CD4-positive, alpha-beta T cell treated with Interleukin-17A for 4 hours (primary cell): ENCODE measurements around the gene OLFML1.
A peak's percentile ranks its signal among the peaks of the same experiment; 100 is the strongest.
"Not testable (repeated sequence)": the region's sequence is repeated elsewhere in the genome, so short reads cannot be mapped to it uniquely, and the experiment has no call there.

Source experiments
- DNase-seq: peaks from one replicate; pipeline ENCODE4 v3.0.0-alpha.2; 2020; ENCODE audit warnings: mixed read lengths

OLFML1 gene

GRCh38 chr11:7513234-7514098 lies 28.2 kb downstream of the OLFML1 start, which contains the start of gene PPFIBP2:
TSS of gene PPFIBP2 (plus strand) at chr11:7513999. CDS start at chr11:7549476, 35,477 bp downstream.
- peak; percentile 89 for DNase-seq

- peak; percentile 41 for DNase-seq
These were observed 28.8 kb downstream of the OLFML1 start for GRCh38 chr11:7514099-7514591.

- no peak for DNase-seq
These were observed 30.2 kb downstream of the OLFML1 start for GRCh38 chr11:7515447-7515886.

GRCh38 chr11:7516475-7516874 lies 31.2 kb downstream of the OLFML1 start:
- DNase-seq: peak; percentile 48

- DNase-seq: not testable (repeated sequence)
These were observed 32.4 kb downstream of the OLFML1 start for GRCh38 chr11:7517743-7518142.

- DNase-seq: no peak
These were observed 33.7 kb downstream of the OLFML1 start for GRCh38 chr11:7518811-7519562.

GRCh38 chr11:7520011-7520942 lies 35.0 kb downstream of the OLFML1 start:
- no peak for DNase-seq

- DNase-seq: no peak
These were observed 35.7 kb downstream of the OLFML1 start for GRCh38 chr11:7520981-7521487.

- no peak for DNase-seq
These were observed 36.8 kb downstream of the OLFML1 start for GRCh38 chr11:7522121-7522520.

- DNase-seq: no peak
These were observed 37.2 kb downstream of the OLFML1 start for GRCh38 chr11:7522546-7522945.

- no peak for DNase-seq
These were observed 38.3 kb downstream of the OLFML1 start for GRCh38 chr11:7523416-7524210.

GRCh38 chr11:7524462-7525235 lies 39.3 kb downstream of the OLFML1 start:
- DNase-seq: no peak

- no peak for DNase-seq
These were observed 40.1 kb downstream of the OLFML1 start for GRCh38 chr11:7525424-7525823.

GRCh38 chr11:7527029-7527428 lies 41.7 kb downstream of the OLFML1 start:
- peak; percentile 72 for DNase-seq

GRCh38 chr11:7528514-7529049 lies 43.3 kb downstream of the OLFML1 start:
- DNase-seq: no peak

- no peak for DNase-seq
These were observed 44.8 kb downstream of the OLFML1 start for GRCh38 chr11:7530013-7530640.

GRCh38 chr11:7531011-7531410 lies 45.7 kb downstream of the OLFML1 start:
- no peak for DNase-seq

GRCh38 chr11:7532405-7533145 lies 47.3 kb downstream of the OLFML1 start:
- DNase-seq: no peak
